GM12864 (cell line): ENCODE data around the gene RIC8B.
A peak's percentile ranks its signal among the peaks of the same experiment; 100 is the strongest.

ENCODE experiments used
- DNase-seq: peaks from one replicate; pipeline ENCODE4 v3.0.0-alpha.2; 2011; ENCODE audit warnings: low read depth
- H3K4me3 ChIP-seq: 2 replicates; pipeline ENCODE4 v1.5.1; 2011; ENCODE audit warnings: mild to moderate bottlenecking, low read depth, low read length, control low read depth
- CTCF ChIP-seq: IDR thresholded peaks from 2 replicates; pipeline ENCODE4 v1.5.1; 2011; ENCODE audit warnings: low read depth, mild to moderate bottlenecking, moderate library complexity, low read length, control low read depth, inconsistent platforms; ENCODE audit errors: missing control alignments

The RIC8B gene

DNA sequence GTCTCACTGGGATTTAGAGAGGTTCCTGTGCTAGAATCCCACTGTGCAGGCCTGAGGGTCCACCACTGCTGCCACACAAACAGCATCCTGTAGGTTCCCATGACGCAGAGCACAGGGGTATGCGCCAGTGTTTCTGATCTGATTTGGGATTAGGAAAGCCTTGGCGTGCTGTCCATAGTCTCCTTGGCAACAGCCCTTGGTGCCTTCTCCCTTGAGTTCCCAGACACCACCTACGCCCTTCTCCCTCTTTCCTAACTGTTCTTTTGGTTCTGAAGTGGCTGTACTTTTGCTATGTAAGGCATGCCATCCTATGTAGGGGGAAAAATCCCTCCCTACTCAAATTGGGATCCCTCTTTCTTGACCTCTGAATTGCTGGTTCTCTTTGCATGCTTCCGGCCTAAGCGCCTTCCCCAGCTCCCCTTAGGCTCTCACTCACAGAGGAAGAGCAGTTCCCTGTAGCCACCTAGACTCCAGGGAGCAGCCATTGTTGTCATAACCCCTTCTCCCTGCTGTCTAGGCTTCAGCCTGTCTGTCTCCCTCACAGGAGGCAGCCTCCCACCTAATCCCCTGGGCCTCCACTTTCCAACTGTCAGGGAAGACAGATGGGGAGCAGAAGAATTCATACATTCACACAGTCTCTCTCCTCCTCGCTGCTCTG is 14.8 kb upstream of the RIC8B start:
- no peak for DNase-seq
- peak overlapping the region; percentile 39 for H3K4me3 ChIP-seq
- TF ChIP-seq CTCF: no peak

DNA sequence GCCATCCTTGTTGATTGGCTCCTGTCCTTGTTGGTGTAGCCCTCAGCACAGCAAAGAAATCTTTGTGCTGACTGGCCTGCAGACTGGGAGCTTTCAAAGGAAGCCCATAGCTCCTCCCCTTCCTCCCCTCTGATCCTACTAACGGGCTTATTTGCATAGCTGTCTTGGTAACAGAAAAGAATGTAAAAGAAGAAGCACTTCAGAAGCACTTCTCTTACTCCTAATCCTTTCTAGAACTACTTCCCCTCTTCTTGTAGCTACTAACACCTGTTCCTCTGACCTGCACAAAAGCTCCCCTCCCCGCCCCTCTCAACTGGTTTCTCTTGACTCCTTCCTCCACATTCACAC is 14.3 kb upstream of the RIC8B start:
- peak; percentile 89 for DNase-seq
- no peak for TF ChIP-seq CTCF
- H3K4me3 ChIP-seq: peak overlapping the region; percentile 39

DNA sequence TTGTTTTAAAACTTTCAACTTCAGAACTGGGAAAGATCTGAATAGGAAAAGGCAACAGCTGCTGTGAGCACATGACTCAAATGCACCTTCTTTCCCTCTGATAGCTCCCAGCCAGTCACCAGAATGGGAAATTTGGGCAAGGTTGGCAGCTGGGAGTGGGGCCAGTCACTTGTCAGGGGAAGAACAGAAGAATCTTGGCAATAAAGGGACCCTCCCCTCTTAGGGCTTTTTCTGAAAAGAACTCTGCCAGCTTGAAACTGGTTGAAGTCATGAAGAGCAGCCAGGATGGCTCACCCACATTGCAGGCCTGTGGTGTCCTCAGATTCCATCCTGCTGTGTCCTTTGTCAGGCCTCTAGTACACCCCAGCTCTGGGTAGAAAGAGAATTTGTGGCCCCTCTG is 10.3 kb upstream of the RIC8B start:
- no peak for DNase-seq
- TF ChIP-seq CTCF: no peak
- no peak overlapping the region for H3K4me3 ChIP-seq

GRCh38 chr12:106764738-106765137 is 9.7 kb upstream of the RIC8B start:
- DNase-seq: no peak
- TF ChIP-seq CTCF: no peak
- no peak overlapping the region for H3K4me3 ChIP-seq

GRCh38 chr12:106766393-106766826 is 8.1 kb upstream of the RIC8B start:
- TF ChIP-seq CTCF: no peak
- no peak for DNase-seq
- no peak overlapping the region for H3K4me3 ChIP-seq

- H3K4me3 ChIP-seq: no peak overlapping the region
- no peak for DNase-seq
- no peak for TF ChIP-seq CTCF
Measured at GRCh38 chr12:106767206-106767605, 7.3 kb upstream of the RIC8B start.
